Measurements from ENCODE around the gene POU4F1.

DNA sequence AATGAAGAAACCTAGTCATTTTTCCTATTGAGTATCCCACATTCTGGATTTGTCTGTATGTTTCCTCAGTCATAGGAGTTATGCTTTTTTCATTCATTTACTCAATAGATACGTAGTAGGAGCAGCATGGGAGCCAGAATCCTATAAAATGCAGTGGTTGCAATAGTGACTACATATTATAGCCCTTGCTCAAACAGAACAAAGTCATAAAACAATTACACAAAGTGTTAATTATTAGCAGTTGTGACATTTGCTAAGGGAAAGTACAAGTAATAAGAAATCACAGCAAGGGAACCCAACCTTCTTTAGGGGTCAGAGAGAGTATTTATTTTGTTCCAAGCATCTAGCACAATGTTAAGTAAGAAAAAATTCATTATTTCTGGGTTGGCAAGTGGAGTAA lies 27.7 kb upstream of the POU4F1 start:
- no peak for TF ChIP-seq POLR2AphosphoS5 (IDR thresholded peaks at IDR 0.05)
- TF ChIP-seq POLR2A (IDR thresholded peaks at IDR 0.05; ENCODE audit: low read depth): no peak
- TF ChIP-seq, protein P1, sequence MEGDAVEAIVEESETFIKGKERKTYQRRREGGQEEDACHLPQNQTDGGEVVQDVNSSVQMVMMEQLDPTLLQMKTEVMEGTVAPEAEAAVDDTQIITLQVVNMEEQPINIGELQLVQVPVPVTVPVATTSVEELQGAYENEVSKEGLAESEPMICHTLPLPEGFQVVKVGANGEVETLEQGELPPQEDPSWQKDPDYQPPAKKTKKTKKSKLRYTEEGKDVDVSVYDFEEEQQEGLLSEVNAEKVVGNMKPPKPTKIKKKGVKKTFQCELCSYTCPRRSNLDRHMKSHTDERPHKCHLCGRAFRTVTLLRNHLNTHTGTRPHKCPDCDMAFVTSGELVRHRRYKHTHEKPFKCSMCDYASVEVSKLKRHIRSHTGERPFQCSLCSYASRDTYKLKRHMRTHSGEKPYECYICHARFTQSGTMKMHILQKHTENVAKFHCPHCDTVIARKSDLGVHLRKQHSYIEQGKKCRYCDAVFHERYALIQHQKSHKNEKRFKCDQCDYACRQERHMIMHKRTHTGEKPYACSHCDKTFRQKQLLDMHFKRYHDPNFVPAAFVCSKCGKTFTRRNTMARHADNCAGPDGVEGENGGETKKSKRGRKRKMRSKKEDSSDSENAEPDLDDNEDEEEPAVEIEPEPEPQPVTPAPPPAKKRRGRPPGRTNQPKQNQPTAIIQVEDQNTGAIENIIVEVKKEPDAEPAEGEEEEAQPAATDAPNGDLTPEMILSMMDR (IDR thresholded peaks at IDR 0.05): no peak
- TF ChIP-seq EP300 (IDR thresholded peaks at IDR 0.05): no peak
